ENCODE measurements around the gene ZDHHC17.

Gene ZDHHC17

GRCh38 chr12:76763746-76764675 is at the start of gene ZDHHC17:
ZDHHC17 (plus strand) TSS chr12:76764115; CDS start chr12:76764237, 122 bp downstream.
- DNase-seq (ENCODE audit: extremely low read depth, insufficient read length): peak; percentile 98
- TF ChIP-seq CTCF (IDR thresholded peaks at IDR 0.05; ENCODE audit: insufficient read depth, low read length, poor library complexity, severe bottlenecking): no peak
- H3K4me3 ChIP-seq (replicated peaks; ENCODE audit: low read depth, low read length): peak within 1 kb of the TSS; percentile 95
- H3K27me3 ChIP-seq (replicated peaks; ENCODE audit: control insufficient read depth, insufficient read depth, low read length): no peaks in the 10 kb centered on the region
- H3K36me3 ChIP-seq (ENCODE audit: control insufficient read depth, insufficient read depth, low read length): no peaks in the 10 kb centered on the region

GRCh38 chr12:76714415-76714814 is 49.5 kb upstream of the ZDHHC17 start:
- DNase-seq (ENCODE audit: extremely low read depth, insufficient read length): no peak
- Histone ChIP-seq H3K27me3 (replicated peaks; ENCODE audit: control insufficient read depth, insufficient read depth, low read length) (no peaks in the 10 kb centered on the region), H3K36me3 (ENCODE audit: control insufficient read depth, insufficient read depth, low read length) (no peaks in the 10 kb centered on the region), H3K4me3 (replicated peaks; ENCODE audit: low read depth, low read length) (no peak overlapping the region)
- TF ChIP-seq CTCF (IDR thresholded peaks at IDR 0.05; ENCODE audit: insufficient read depth, low read length, poor library complexity, severe bottlenecking): no peak

GRCh38 chr12:76714861-76715260 is 49.1 kb upstream of the ZDHHC17 start:
- Histone ChIP-seq H3K36me3 (ENCODE audit: control insufficient read depth, insufficient read depth, low read length) (no peaks in the 10 kb centered on the region), H3K4me3 (replicated peaks; ENCODE audit: low read depth, low read length) (no peak overlapping the region), H3K27me3 (replicated peaks; ENCODE audit: control insufficient read depth, insufficient read depth, low read length) (no peaks in the 10 kb centered on the region)
- DNase-seq (ENCODE audit: extremely low read depth, insufficient read length): no peak
- TF ChIP-seq CTCF (IDR thresholded peaks at IDR 0.05; ENCODE audit: insufficient read depth, low read length, poor library complexity, severe bottlenecking): no peak

GRCh38 chr12:76715332-76715731 is 48.6 kb upstream of the ZDHHC17 start:
- TF ChIP-seq CTCF (IDR thresholded peaks at IDR 0.05; ENCODE audit: insufficient read depth, low read length, poor library complexity, severe bottlenecking): no peak

GRCh38 chr12:76717314-76717713 is 46.6 kb upstream of the ZDHHC17 start:
- Histone ChIP-seq H3K4me3 (replicated peaks; ENCODE audit: low read depth, low read length) (no peak overlapping the region), H3K36me3 (ENCODE audit: control insufficient read depth, insufficient read depth, low read length) (no peaks in the 10 kb centered on the region), H3K27me3 (replicated peaks; ENCODE audit: control insufficient read depth, insufficient read depth, low read length) (no peaks in the 10 kb centered on the region)
- DNase-seq (ENCODE audit: extremely low read depth, insufficient read length): no peak
- no peak for TF ChIP-seq CTCF (IDR thresholded peaks at IDR 0.05; ENCODE audit: insufficient read depth, low read length, poor library complexity, severe bottlenecking)

More at GRCh38 chr12:76715332-76715731, 48.6 kb upstream of the ZDHHC17 start:
- no peak for DNase-seq (ENCODE audit: extremely low read depth, insufficient read length)
- no peak overlapping the region for H3K4me3 ChIP-seq (replicated peaks; ENCODE audit: low read depth, low read length)
- H3K36me3 ChIP-seq (ENCODE audit: control insufficient read depth, insufficient read depth, low read length): no peaks in the 10 kb centered on the region
- H3K27me3 ChIP-seq (replicated peaks; ENCODE audit: control insufficient read depth, insufficient read depth, low read length): no peaks in the 10 kb centered on the region

Measured in GM06990 (cell line).